ENCODE measurements around the gene SNTG2.

DNA sequence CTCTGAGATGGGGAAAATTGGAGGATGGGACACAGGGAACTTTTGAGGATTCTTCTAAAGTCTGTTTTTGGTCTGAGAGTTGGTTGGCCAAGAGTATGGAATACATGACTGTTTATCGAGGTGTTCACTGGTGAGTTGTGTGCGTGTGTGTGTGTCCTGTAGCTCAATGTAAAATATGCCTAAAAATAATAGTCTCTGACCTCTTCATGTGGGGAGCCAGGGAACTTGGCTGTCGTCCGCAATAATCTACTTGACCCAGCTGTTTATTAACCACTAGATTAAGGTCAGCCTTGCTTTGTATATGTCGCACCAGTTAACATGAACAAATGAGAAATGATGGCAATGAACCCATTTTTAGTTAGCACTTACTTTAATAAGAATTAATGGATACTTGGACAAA, 285.2 kb downstream of the SNTG2 start:
- TF ChIP-seq TAF1 (IDR thresholded peaks at IDR 0.05; ENCODE audit: borderline replicate concordance, low read depth, low read length) (no peak), POLR2A (IDR thresholded peaks at IDR 0.05; ENCODE audit: low read depth, low read length) (no peak), POLR2AphosphoS5 (IDR thresholded peaks at IDR 0.05; ENCODE audit: low read depth, low read length) (no peak)
